ENCODE measurements around the gene HOXA4. TPM values are rescaled to one million over a fixed set of nuclear protein-coding genes. Genes with fewer than 3 reads are reported as not detected.

The HOXA4 gene
- total and polyA plus RNA-seq, 12 donors, result 0.20 to 1.2 (median 0.59) TPM; not detected in 4

DNA sequence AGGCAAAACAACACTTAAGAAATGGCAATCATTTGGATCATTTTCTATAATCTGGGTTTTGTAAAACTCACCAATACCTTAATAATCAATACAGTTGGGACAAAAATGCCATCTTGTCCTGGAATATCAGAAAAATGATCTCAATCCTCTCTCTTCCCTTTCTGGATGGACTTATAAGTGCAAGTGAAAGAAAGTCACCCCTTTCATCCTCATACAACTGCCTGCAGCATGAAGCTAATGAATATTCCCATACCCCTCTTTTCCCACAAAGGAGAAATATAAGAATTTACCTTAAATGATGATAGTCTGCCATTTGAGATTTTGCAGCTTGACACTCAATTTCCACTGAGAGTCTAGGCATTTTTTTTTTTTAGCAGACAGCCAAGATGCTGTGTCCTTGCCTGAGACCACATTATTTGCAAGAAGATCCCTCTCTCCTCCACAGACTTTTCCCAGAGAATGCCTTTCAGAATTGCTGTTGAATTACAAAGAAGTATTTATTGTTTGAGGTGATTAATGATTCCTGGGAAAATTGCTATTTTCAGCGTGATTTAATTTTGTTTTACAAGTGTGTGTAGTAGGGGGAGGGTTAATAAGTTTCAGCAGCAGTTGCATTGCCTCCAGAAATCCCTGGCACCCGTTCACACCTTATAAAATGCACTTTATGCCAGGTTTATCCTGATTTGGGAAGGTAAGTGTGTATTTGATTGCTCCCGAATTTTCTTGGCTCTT is 3.8 kb downstream of the HOXA4 start:
- peaks cover 0 to 11% (median 0%) of the 10 kb centered on the region in 9 donors for H3K4me1 ChIP-seq
- 13 to 29% methylated on average over 3 of the region's 3 CpGs for WGBS, 2 donors
- H3K27me3 ChIP-seq, result peaks cover 42 to 100% (median 99%) of the 10 kb centered on the region in 7 donors
- TF ChIP-seq, protein P1, sequence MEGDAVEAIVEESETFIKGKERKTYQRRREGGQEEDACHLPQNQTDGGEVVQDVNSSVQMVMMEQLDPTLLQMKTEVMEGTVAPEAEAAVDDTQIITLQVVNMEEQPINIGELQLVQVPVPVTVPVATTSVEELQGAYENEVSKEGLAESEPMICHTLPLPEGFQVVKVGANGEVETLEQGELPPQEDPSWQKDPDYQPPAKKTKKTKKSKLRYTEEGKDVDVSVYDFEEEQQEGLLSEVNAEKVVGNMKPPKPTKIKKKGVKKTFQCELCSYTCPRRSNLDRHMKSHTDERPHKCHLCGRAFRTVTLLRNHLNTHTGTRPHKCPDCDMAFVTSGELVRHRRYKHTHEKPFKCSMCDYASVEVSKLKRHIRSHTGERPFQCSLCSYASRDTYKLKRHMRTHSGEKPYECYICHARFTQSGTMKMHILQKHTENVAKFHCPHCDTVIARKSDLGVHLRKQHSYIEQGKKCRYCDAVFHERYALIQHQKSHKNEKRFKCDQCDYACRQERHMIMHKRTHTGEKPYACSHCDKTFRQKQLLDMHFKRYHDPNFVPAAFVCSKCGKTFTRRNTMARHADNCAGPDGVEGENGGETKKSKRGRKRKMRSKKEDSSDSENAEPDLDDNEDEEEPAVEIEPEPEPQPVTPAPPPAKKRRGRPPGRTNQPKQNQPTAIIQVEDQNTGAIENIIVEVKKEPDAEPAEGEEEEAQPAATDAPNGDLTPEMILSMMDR (IDR thresholded peaks at IDR 0.05), result no peak
- intact Hi-C loops (cut with DNase I), result no loop called here
- H3K27ac ChIP-seq, result no peak overlapping the region
- H3K36me3 ChIP-seq, result no peaks in the 10 kb centered on the region
- H3K9me3 ChIP-seq, result no peaks in the 10 kb centered on the region
- no peak for ATAC-seq
- no peak overlapping the region for H3K4me3 ChIP-seq
- no peak for DNase-seq

DNA sequence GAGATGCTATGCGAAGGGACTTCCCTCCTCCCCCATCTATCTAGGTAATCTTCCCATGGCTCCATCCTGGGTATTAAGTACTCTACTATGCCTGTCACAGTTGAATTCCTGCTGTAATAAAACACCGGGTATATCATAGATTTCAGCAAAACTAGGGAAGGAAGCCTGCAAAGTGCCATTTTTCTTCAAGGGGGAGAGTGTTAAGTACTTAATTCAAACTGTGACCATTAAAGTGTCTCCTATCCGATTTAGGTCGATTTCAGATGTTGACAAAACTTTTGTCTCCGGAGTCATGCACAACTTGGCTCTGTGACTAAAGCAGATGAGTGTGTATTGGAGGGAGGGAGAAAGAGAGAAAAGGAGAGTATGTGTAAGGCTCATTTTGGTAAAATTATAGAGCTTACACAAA is 4.6 kb downstream of the HOXA4 start:
- 20 to 24% methylated on average over 5 of the region's 5 CpGs for WGBS, 2 donors
- Histone ChIP-seq H3K27me3 (peaks cover 35 to 99% (median 97%) of the 10 kb centered on the region in 7 donors), H3K4me1 (peaks cover 0 to 10% (median 0%) of the 10 kb centered on the region in 9 donors)

DNA sequence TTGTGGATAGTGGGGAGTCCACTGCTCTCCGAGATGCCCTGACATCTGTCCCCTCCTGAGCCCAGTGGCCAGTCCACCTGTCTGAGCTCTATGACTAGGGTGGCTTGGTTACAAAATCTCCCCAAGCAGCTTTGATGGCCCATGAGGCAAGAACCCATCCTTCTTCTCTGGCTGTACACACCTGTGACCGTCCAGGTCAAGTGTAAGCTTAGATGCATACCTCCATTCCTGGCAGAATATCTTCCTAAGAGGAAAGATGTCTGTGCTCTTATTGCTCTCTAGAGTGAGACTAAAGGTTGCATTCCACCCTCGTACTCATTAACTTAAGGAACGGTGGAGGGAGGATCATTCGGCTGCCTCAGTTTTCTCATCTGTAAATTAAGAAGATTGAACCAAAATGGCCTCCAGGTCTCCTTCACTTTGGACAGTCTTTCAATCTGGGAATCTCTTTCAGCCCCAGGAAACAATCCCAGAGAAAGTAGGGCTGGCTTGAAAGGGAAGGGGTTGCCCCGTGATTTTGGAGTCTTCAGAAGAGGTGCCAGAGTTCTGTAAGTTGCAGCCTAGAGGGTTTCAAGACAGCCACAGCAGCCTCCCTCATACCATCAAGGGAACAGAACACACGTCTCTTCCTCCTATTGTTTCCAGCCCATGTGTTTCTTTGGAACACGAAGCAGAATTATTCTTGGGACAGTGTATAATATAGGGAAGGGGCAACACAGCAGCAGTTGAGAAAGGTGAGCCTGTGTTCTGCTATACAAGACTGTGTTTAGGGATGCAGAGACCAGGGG is 5.5 kb downstream of the HOXA4 start:
- no peak for DNase-seq
- H3K27me3 ChIP-seq, result peaks cover 26 to 98% (median 98%) of the 10 kb centered on the region in 7 donors
- H3K4me1 ChIP-seq, result peaks cover 0 to 6% (median 0%) of the 10 kb centered on the region in 9 donors
- intact Hi-C loops (cut with DNase I), result no loop called here
- WGBS, 2 donors, result 24 to 27% methylated on average over 8 of the region's 8 CpGs
- H3K4me3 ChIP-seq, result no peak overlapping the region
- ATAC-seq, result no peak
- no peaks in the 10 kb centered on the region for H3K36me3 ChIP-seq
- H3K9me3 ChIP-seq, result no peaks in the 10 kb centered on the region
- TF ChIP-seq, protein P1 (IDR thresholded peaks at IDR 0.05), result no peak
- no peak overlapping the region for H3K27ac ChIP-seq

More for the DNA sequence above, 4.6 kb downstream of the HOXA4 start:
- TF ChIP-seq, protein P1 (IDR thresholded peaks at IDR 0.05), result no peak
- H3K36me3 ChIP-seq, result no peaks in the 10 kb centered on the region
- intact Hi-C loops (cut with DNase I), result no loop called here
- no peak overlapping the region for H3K27ac ChIP-seq
- ATAC-seq (no peak), DNase-seq (no peak)
- H3K9me3 ChIP-seq, result no peaks in the 10 kb centered on the region
- no peak overlapping the region for H3K4me3 ChIP-seq

DNA sequence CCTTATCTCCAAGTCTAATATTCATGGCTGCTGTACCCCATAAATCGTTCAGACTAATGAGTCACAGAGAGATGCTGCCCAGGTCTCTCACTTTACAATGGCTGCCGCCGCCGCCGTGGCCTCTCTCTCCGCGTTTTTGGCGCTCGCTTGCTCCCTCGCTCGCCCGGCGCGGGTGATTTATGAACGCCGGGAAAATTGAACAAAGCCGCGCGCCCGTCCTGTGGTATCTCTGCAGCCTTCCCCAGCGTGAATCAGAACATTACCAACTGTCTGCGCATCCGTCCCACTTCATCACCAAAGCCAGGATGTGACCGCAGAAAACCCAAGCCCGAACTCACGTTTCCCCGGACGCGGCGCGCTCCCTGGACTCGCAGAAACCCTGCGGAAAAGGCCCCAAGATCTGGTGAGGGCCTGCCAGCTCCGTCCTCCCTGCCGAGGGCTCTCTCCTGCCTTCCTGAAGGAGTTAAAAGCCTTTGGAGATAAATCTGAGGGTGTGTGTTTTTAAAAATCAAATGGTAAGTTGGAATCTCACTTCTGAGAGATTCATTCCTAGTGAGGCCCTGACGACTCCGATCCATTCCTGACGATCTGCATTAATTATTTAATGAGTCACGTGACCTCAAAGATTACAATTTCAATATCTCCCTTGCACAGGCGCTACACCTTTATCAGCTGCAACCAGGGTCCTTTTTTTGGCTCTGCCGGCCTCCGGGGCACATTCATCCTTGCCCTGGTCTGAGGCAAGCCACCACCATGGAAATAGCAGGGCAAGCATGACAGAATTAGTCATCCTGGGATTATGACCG is 6.3 kb downstream of the HOXA4 start:
- no peak for ATAC-seq
- TF ChIP-seq, protein P1 (IDR thresholded peaks at IDR 0.05), result no peak
- Histone ChIP-seq H3K36me3 (no peaks in the 10 kb centered on the region), H3K27ac (no peak overlapping the region), H3K4me1 (peaks cover 0 to under 1% (median 0%) of the 10 kb centered on the region in 9 donors), H3K27me3 (peaks cover 21 to 99% (median 98%) of the 10 kb centered on the region in 7 donors), H3K9me3 (no peaks in the 10 kb centered on the region), H3K4me3 (no peak overlapping the region)
- intact Hi-C loops (cut with DNase I), result no loop called here
- no peak for DNase-seq
- WGBS, 2 donors, result 14 to 29% methylated on average over 43 of the region's 43 CpGs

Data from heart right ventricle (tissue), 16 donors.